Hematopoietic multipotent progenitor cell treated with erythropoietin and hydrocortisone succinate and interleukin-3 and kit ligand, for 15 days (in vitro differentiated cells): ENCODE data around the gene CNTRL.
"Not testable (repeated sequence)": the region's sequence is repeated elsewhere in the genome, so short reads cannot be mapped to it uniquely, and the experiment has no call there.

Experiments used
- DNase-seq: peaks from one replicate; pipeline ENCODE4 v3.0.0-alpha.2; 2015; ENCODE audit warnings: low spot score

The CNTRL gene

GRCh38 chr9:121133104-121133816 is 58.5 kb downstream of the CNTRL start:
- DNase-seq, result no peak

- DNase-seq, result no peak
Observed at GRCh38 chr9:121135642-121136041, 60.9 kb downstream of the CNTRL start.

- DNase-seq, result no peak
Observed at GRCh38 chr9:121138561-121138960, 63.8 kb downstream of the CNTRL start.

- DNase-seq, result no peak
Observed at GRCh38 chr9:121138973-121139372, 64.2 kb downstream of the CNTRL start.

- no peak for DNase-seq
Observed at GRCh38 chr9:121140162-121140561, 65.4 kb downstream of the CNTRL start.

- no peak for DNase-seq
Observed at GRCh38 chr9:121141306-121141705, 66.6 kb downstream of the CNTRL start.

GRCh38 chr9:121141706-121142105 is 67.0 kb downstream of the CNTRL start:
- DNase-seq, result no peak

GRCh38 chr9:121143771-121144170 is 69.0 kb downstream of the CNTRL start:
- no peak for DNase-seq

- DNase-seq, result no peak
Observed at GRCh38 chr9:121144482-121144881, 69.7 kb downstream of the CNTRL start.

- DNase-seq, result no peak
Observed at GRCh38 chr9:121150188-121150587, 75.4 kb downstream of the CNTRL start.

- DNase-seq, result peak; percentile 39
Observed at GRCh38 chr9:121153642-121154041, 78.9 kb downstream of the CNTRL start.

GRCh38 chr9:121154782-121155181 is 80.0 kb downstream of the CNTRL start:
- DNase-seq, result peak; percentile 23

- DNase-seq, result no peak
Observed at GRCh38 chr9:121156263-121156731, 81.5 kb downstream of the CNTRL start.

GRCh38 chr9:121157939-121158338 is 83.2 kb downstream of the CNTRL start:
- no peak for DNase-seq

GRCh38 chr9:121160025-121160424 is 85.3 kb downstream of the CNTRL start:
- DNase-seq, result no peak

GRCh38 chr9:121168052-121168451 is 93.3 kb downstream of the CNTRL start:
- no peak for DNase-seq

GRCh38 chr9:121169094-121169601 is 94.4 kb downstream of the CNTRL start:
- no peak for DNase-seq

- DNase-seq, result no peak
Observed at GRCh38 chr9:121171236-121171635, 96.5 kb downstream of the CNTRL start.

GRCh38 chr9:121172726-121173487 is 98.2 kb downstream of the CNTRL start:
- DNase-seq, result no peak

- no peak for DNase-seq
Observed at GRCh38 chr9:121173501-121173900, 98.7 kb downstream of the CNTRL start.

GRCh38 chr9:121178676-121179372 is 104.1 kb downstream of the CNTRL start:
- DNase-seq, result no peak

GRCh38 chr9:121179373-121179721 is 104.6 kb downstream of the CNTRL start:
- not testable (repeated sequence) for DNase-seq
